Transverse colon (tissue), 3 donors: ENCODE measurements around the gene IQSEC3.

ENCODE experiments used
- EP300 ChIP-seq: sonication (generic); formaldehyde crosslinking; IDR thresholded peaks from one replicate; pipeline ENCODE4 v1.6.1; 2017; ENCODE audit warnings: antibody characterized with exemption, low read depth
- POLR2A ChIP-seq: fragments of 450-650 bp; IDR thresholded peaks from one replicate; pipeline ENCODE4 v1.6.1; 2016; ENCODE audit warnings: antibody characterized with exemption, mild to moderate bottlenecking, moderate library complexity
- TF ChIP-seq, protein P1 (sequence below), 5 experiments: fragments of 200-600 bp in 3 of 5; fragments of 450-650 bp in 2 of 5; sonication (generic) in 3 of 5; IDR thresholded peaks; 1 replicate in 2 of 5; 2 replicates in 3 of 5; pipeline ENCODE4 v1.5.1; 2016 to 2017; ENCODE audit warnings: antibody characterized with exemption in 5 of 5, inconsistent platforms in 3 of 5, mild to moderate bottlenecking in 2 of 5, moderate library complexity in 1 of 5

DNA sequence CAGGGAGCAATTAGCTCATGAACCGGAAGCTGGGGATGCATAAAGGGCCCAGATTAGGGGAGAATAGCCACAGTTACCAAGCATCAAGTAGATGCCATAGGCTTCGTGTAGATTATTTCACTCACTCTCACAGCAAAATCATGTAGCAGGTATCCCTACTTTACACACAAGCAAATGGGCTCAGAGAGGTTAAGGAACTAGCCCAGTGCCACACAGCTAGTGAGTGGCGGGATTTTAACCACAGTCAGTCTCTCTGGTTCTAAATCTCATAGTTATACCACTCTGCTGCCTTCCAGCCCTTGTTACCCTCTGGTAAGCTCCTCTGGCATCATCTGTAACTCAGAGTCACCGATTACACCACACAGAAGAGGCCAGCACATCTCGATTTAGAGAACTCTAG lies 49.0 kb downstream of the IQSEC3 start:
- TF ChIP-seq, protein P1, sequence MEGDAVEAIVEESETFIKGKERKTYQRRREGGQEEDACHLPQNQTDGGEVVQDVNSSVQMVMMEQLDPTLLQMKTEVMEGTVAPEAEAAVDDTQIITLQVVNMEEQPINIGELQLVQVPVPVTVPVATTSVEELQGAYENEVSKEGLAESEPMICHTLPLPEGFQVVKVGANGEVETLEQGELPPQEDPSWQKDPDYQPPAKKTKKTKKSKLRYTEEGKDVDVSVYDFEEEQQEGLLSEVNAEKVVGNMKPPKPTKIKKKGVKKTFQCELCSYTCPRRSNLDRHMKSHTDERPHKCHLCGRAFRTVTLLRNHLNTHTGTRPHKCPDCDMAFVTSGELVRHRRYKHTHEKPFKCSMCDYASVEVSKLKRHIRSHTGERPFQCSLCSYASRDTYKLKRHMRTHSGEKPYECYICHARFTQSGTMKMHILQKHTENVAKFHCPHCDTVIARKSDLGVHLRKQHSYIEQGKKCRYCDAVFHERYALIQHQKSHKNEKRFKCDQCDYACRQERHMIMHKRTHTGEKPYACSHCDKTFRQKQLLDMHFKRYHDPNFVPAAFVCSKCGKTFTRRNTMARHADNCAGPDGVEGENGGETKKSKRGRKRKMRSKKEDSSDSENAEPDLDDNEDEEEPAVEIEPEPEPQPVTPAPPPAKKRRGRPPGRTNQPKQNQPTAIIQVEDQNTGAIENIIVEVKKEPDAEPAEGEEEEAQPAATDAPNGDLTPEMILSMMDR (IDR thresholded peaks at IDR 0.05), result no peak
- TF ChIP-seq POLR2A, result no peak
- no peak for TF ChIP-seq EP300
